Measurements from ENCODE around the gene ANKMY2.

DNA sequence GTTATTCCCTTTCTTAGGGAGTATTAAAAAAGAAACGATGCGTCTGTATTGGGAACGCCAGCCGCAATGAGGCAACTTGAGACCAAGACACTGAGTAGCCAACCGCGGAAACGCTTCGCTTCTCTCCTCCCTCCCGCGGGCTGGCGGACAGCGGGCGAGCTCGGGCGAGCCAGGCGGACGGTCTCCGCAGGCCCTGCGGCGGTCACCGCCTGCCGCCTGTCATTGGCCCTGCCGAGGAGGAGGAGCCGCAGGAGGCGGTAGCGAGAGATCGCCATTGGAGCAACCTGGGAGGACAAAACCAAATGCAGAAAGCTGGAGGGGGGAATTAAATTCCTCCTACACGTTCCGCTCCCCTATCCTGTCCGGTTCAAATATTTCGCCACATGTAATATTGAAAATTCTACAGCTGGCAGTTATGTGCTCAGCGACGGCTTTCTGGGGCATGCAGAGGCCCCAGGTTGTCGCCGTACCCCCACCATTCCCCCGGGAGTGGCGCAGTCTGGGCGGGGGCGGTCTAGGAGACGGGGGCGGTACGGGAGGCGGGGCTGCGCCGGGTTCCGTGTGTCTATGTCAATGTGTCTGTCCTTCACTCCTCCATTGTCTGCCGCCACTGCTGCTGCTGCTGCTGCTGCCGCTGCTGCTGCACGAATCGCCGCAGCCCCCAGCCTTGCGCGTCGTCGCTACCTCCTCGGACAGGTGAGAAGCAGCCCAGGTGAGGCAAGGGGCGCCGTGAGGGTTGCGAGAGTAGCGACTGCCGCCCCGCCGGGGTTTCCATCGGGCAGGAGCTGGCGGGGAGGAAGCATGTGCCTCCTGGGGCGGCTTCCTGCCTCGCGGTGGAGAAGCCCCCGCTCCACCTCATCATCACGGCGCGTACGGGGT lies at the start of gene ANKMY2, which contains the start of gene BZW2:
- TF ChIP-seq, protein P1, sequence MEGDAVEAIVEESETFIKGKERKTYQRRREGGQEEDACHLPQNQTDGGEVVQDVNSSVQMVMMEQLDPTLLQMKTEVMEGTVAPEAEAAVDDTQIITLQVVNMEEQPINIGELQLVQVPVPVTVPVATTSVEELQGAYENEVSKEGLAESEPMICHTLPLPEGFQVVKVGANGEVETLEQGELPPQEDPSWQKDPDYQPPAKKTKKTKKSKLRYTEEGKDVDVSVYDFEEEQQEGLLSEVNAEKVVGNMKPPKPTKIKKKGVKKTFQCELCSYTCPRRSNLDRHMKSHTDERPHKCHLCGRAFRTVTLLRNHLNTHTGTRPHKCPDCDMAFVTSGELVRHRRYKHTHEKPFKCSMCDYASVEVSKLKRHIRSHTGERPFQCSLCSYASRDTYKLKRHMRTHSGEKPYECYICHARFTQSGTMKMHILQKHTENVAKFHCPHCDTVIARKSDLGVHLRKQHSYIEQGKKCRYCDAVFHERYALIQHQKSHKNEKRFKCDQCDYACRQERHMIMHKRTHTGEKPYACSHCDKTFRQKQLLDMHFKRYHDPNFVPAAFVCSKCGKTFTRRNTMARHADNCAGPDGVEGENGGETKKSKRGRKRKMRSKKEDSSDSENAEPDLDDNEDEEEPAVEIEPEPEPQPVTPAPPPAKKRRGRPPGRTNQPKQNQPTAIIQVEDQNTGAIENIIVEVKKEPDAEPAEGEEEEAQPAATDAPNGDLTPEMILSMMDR (conservative IDR thresholded peaks at IDR 0.05 in 1 of 2, IDR thresholded peaks at IDR 0.05 in 1 of 2; ENCODE audit: low read depth in 1 of 2, low read length in 2 of 2), result no peak
- TF ChIP-seq EZH2 (IDR thresholded peaks at IDR 0.05; ENCODE audit: low read length, missing control alignments), result no peak
